ENCODE results near the gene PCED1A.
A peak's percentile ranks its signal among the peaks of the same experiment; 100 is the strongest.

PCED1A gene

GRCh38 chr20:2840138-2840966 is at the start of gene PCED1A, which contains the start of gene VPS16:
PCED1A (minus strand) TSS chr20:2840655; CDS start chr20:2839912, 743 bp downstream.
VPS16 (plus strand) TSS chr20:2840745; CDS start chr20:2840775, 30 bp downstream.
- DNase-seq = peak; percentile 87

- DNase-seq = no peak
Measured at GRCh38 chr20:2889797-2890196, 49.3 kb upstream of the PCED1A start.

- no peak for DNase-seq
Measured at GRCh38 chr20:2889209-2889608, 48.8 kb upstream of the PCED1A start.

GRCh38 chr20:2888224-2888955 is 47.9 kb upstream of the PCED1A start:
- no peak for DNase-seq

- DNase-seq = no peak
Measured at GRCh38 chr20:2887715-2888114, 47.3 kb upstream of the PCED1A start.

GRCh38 chr20:2883726-2884637 is 43.5 kb upstream of the PCED1A start:
- DNase-seq = no peak

GRCh38 chr20:2880650-2881049 is 40.2 kb upstream of the PCED1A start:
- no peak for DNase-seq

- DNase-seq = peak; percentile 82
Measured at GRCh38 chr20:2879146-2879545, 38.7 kb upstream of the PCED1A start.

- no peak for DNase-seq
Measured at GRCh38 chr20:2878515-2878914, 38.1 kb upstream of the PCED1A start.

- DNase-seq = no peak
Measured at GRCh38 chr20:2875690-2876203, 35.3 kb upstream of the PCED1A start.

- peak; percentile 29 for DNase-seq
Measured at GRCh38 chr20:2874456-2874855, 34.0 kb upstream of the PCED1A start.

GRCh38 chr20:2873747-2874041 is 33.2 kb upstream of the PCED1A start:
- DNase-seq = peak; percentile 64

- DNase-seq = peak; percentile 93
Measured at GRCh38 chr20:2873010-2873746, 32.7 kb upstream of the PCED1A start, which contains the start of gene PTPRA. PTPRA (plus strand) TSS chr20:2873481; CDS start chr20:2964278, 90,797 bp downstream.

- peak; percentile 71 for DNase-seq
Measured at GRCh38 chr20:2872459-2873009, 32.1 kb upstream of the PCED1A start.

- DNase-seq = no peak
Measured at GRCh38 chr20:2871661-2872458, 31.4 kb upstream of the PCED1A start.

GRCh38 chr20:2871111-2871465 is 30.6 kb upstream of the PCED1A start:
- peak; percentile 32 for DNase-seq

- DNase-seq = no peak
Measured at GRCh38 chr20:2869381-2869780, 28.9 kb upstream of the PCED1A start.

GRCh38 chr20:2867081-2867864 is 26.8 kb upstream of the PCED1A start:
- DNase-seq = no peak

GRCh38 chr20:2866236-2866635 is 25.8 kb upstream of the PCED1A start:
- no peak for DNase-seq

- DNase-seq = no peak
Measured at GRCh38 chr20:2865630-2866029, 25.2 kb upstream of the PCED1A start.

Measured in EL (cell line).